GM12878 (cell line): Measurements from ENCODE around the gene DCTN2. TPM values are rescaled to one million over a fixed set of nuclear protein-coding genes. Genes with fewer than 3 reads are reported as not detected.

Source experiments
- ATAC-seq: fragments of 200-7000 bp; cut with Tn5 transposase; 3 replicates; pipeline ENCODE4 v1.9.1; 2020; ENCODE audit warnings: mild to moderate bottlenecking, moderate library complexity
- BruUV-seq: library from RNA; stranded (reverse); fragments of 400-500 nt; replicated peaks from 2 replicates; lab custom pipeline; 2021; lab: Mats Ljungman, UMichigan
- CTCF ChIA-PET: fragments of 300-600 bp; sonication (Branson Sonifier 250); formaldehyde crosslinking; extraction: SDS; loops from one replicate; lab custom pipeline; 2021; ENCODE audit warnings: inconsistent platforms; lab: Yijun Ruan, JAX
- POLR2A ChIA-PET: fragments of 350-600 bp; formaldehyde crosslinking; extraction: SDS; loops from one replicate; lab custom pipeline; 2021; ENCODE audit warnings: inconsistent platforms; lab: Charles Lee
- RAD21 ChIA-PET: fragments of 300-600 bp; sonication (Branson Sonifier 250); formaldehyde crosslinking; loops from one replicate; lab custom pipeline; 2023; ENCODE audit warnings: antibody characterized with exemption; ENCODE audit not compliant: unreplicated experiment; lab: Charles Lee
- SMC1A ChIA-PET: fragments of 300-600 bp; sonication (Branson Sonifier 250); formaldehyde crosslinking; loops from one replicate; lab custom pipeline; 2023; ENCODE audit not compliant: unreplicated experiment, uncharacterized antibody; lab: Charles Lee
- DNase-seq: peaks from one replicate; pipeline ENCODE4 v3.0.0-alpha.2; 2011; ENCODE audit warnings: low read depth, low spot score
- FAIRE-seq: peaks from 3 replicates; lab custom pipeline; 2011; peaks lifted over from hg19 to GRCh38; lab: Jason Lieb, UNC
- H2AFZ ChIP-seq: 2 replicates; pipeline ENCODE4 v1.6.0; 2011; ENCODE audit warnings: low read depth, low read length, control low read depth; ENCODE audit not compliant: control insufficient read depth
- H3K27ac ChIP-seq: 2 replicates; pipeline ENCODE4 v1.5.1; 2011; ENCODE audit warnings: control low read depth; ENCODE audit not compliant: control insufficient read depth, insufficient read depth
- H3K27me3 ChIP-seq, 2 experiments: replicated peaks in 1 of 2; 2 replicates each; pipeline versions ENCODE4 v1.6.0 to v1.6.1; 2011; ENCODE audit warnings: low read length in 1 of 2; ENCODE audit not compliant: control insufficient read depth in 2 of 2, insufficient read depth in 2 of 2
- H3K36me3 ChIP-seq, 2 experiments: 2 replicates each; pipeline ENCODE4 v1.5.1; 2011; ENCODE audit warnings: low read length in 1 of 2; ENCODE audit not compliant: control insufficient read depth in 2 of 2, insufficient read depth in 2 of 2
- H3K4me1 ChIP-seq: 2 replicates; pipeline ENCODE4 v1.6.1; 2011; ENCODE audit warnings: mild to moderate bottlenecking, low read length, moderate library complexity, mixed read lengths; ENCODE audit not compliant: control insufficient read depth, insufficient read depth
- H3K4me2 ChIP-seq: 2 replicates; pipeline ENCODE4 v1.6.0; 2011; ENCODE audit warnings: control low read depth; ENCODE audit not compliant: control insufficient read depth, insufficient read depth
- H3K4me3 ChIP-seq: fragments of 200-600 bp; sonication (generic); 2 replicates; pipeline ENCODE4 v1.5.1; 2016
- H3K79me2 ChIP-seq: 2 replicates; pipeline ENCODE4 v1.6.0; 2011; ENCODE audit warnings: low read length; ENCODE audit not compliant: control insufficient read depth, insufficient read depth
- H3K9ac ChIP-seq: 2 replicates; pipeline ENCODE4 v1.8.0; 2011; ENCODE audit warnings: low read length, control low read depth, mixed read lengths; ENCODE audit not compliant: control insufficient read depth, insufficient read depth
- H3K9me3 ChIP-seq: replicated peaks from 3 replicates; pipeline ENCODE4 v1.5.1; 2011; ENCODE audit warnings: mild to moderate bottlenecking, low read length; ENCODE audit not compliant: control insufficient read depth, insufficient read depth
- H4K20me1 ChIP-seq: 2 replicates; pipeline ENCODE4 v1.6.0; 2011; ENCODE audit not compliant: control insufficient read depth, insufficient read depth
- ATF3 ChIP-seq: IDR thresholded peaks from 2 replicates; pipeline ENCODE4 v1.6.1; 2011; ENCODE audit warnings: low read depth, mild to moderate bottlenecking, low read length, moderate library complexity, borderline replicate concordance; ENCODE audit errors: extremely low read depth
- BCL11A ChIP-seq: IDR thresholded peaks from 2 replicates; pipeline ENCODE4 v1.6.1; 2011; ENCODE audit warnings: low read depth, low read length
- CHD1 ChIP-seq: IDR thresholded peaks from 2 replicates; pipeline ENCODE4 v1.6.1; 2012; ENCODE audit warnings: low read depth, low read length, improper control_type of control experiment
- DPF2 ChIP-seq: fragments of 450-650 bp; IDR thresholded peaks from 2 replicates; pipeline ENCODE4 v1.6.1; 2017; ENCODE audit warnings: mild to moderate bottlenecking
- EGR1 ChIP-seq, 2 experiments: IDR thresholded peaks; 1 replicate in 1 of 2; 2 replicates in 1 of 2; pipeline ENCODE4 v1.6.1; 2011 to 2012; ENCODE audit warnings: low read depth in 2 of 2, low read length in 2 of 2, borderline replicate concordance in 1 of 2, mild to moderate bottlenecking in 1 of 2, moderate library complexity in 1 of 2
- FOXM1 ChIP-seq: IDR thresholded peaks from 2 replicates; pipeline ENCODE4 v1.6.1; 2012; ENCODE audit warnings: low read depth, mild to moderate bottlenecking, inconsistent platforms, low read length, moderate library complexity
- HDAC2 ChIP-seq: fragments of 200-600 bp; sonication (generic); IDR thresholded peaks from 2 replicates; pipeline ENCODE4 v1.6.1; 2017
- HDGF ChIP-seq: fragments of 450-650 bp; IDR thresholded peaks from 2 replicates; pipeline ENCODE4 v1.6.1; 2016; ENCODE audit warnings: antibody characterized with exemption
- KLF5 ChIP-seq: fragments of 450-650 bp; IDR thresholded peaks from 2 replicates; pipeline ENCODE4 v1.6.1; 2014; ENCODE audit warnings: mild to moderate bottlenecking; ENCODE audit not compliant: partially characterized antibody
- MLLT1 ChIP-seq: fragments of 450-650 bp; IDR thresholded peaks from 2 replicates; pipeline ENCODE4 v1.6.1; 2016; ENCODE audit warnings: mild to moderate bottlenecking
- NFYA ChIP-seq: IDR thresholded peaks from 2 replicates; pipeline ENCODE4 v1.6.1; 2011; ENCODE audit warnings: low read depth, mild to moderate bottlenecking, low read length, improper control_type of control experiment, borderline replicate concordance
- NR2C1 ChIP-seq: fragments of 450-650 bp; IDR thresholded peaks from 2 replicates; pipeline ENCODE4 v1.6.1; 2017; ENCODE audit warnings: antibody characterized with exemption, mild to moderate bottlenecking, moderate library complexity
- NR2F1 ChIP-seq: fragments of 450-650 bp; conservative IDR thresholded peaks from 2 replicates; pipeline ENCODE4 v1.6.1; 2017; ENCODE audit warnings: mild to moderate bottlenecking
- RAD51 ChIP-seq: fragments of 450-650 bp; IDR thresholded peaks from 2 replicates; pipeline ENCODE4 v1.6.1; 2016; ENCODE audit warnings: moderate library complexity, mild to moderate bottlenecking, inconsistent platforms
- RBBP5 ChIP-seq: fragments of 200-600 bp; sonication (generic); conservative IDR thresholded peaks from 2 replicates; pipeline ENCODE4 v1.6.1; 2016
- SKIL ChIP-seq: fragments of 450-650 bp; IDR thresholded peaks from 2 replicates; pipeline ENCODE4 v1.6.1; 2017; ENCODE audit warnings: mild to moderate bottlenecking, low read depth, inconsistent platforms; ENCODE audit not compliant: poor library complexity, severe bottlenecking
- STAT3 ChIP-seq: IDR thresholded peaks from 2 replicates; pipeline ENCODE4 v1.6.1; 2011; ENCODE audit warnings: low read depth, low read length, improper control_type of control experiment
- SUPT20H ChIP-seq: IDR thresholded peaks from 2 replicates; pipeline ENCODE4 v1.6.1; 2011; ENCODE audit warnings: low read depth, mild to moderate bottlenecking, low read length, moderate library complexity, borderline replicate concordance; ENCODE audit not compliant: control insufficient read depth
- TBL1XR1 ChIP-seq: IDR thresholded peaks from 2 replicates; pipeline ENCODE4 v1.6.1; 2012; ENCODE audit warnings: low read depth, low read length, improper control_type of control experiment
- WGBS: methylation state at CpG from one replicate; pipeline ENCODE4 v1.1.6; 2016; ENCODE audit warnings: low lambda C conversion rate; ENCODE audit not compliant: insufficient replicate concordance, insufficient coverage; ENCODE audit errors: missing lambda C conversion rate; 5-methylcytosine and 5-hydroxymethylcytosine counted together
- in situ Hi-C: fragments of 300-500 bp; cut with MboI; formaldehyde crosslinking; loops from 9 replicates; pipeline ENCODE4 v1.14.3; 2018; ENCODE audit warnings: mixed read lengths
- intact Hi-C: fragments of 100-400 bp; cut with micrococcal nuclease; formaldehyde crosslinking; loops from one replicate; pipeline ENCODE4 v1.14.2; 2022; ENCODE audit not compliant: unreplicated experiment
- polyA plus RNA-seq, 11 experiments: library from polyadenylated mRNA; depleted of rRNA in 4 of 11; unstranded in 6 of 11; stranded (reverse) in 5 of 11; fragments of >200 nt; fragmentation: Nextera tagmentation in 4 of 11; fragmentation: Illumina TruSeq in 1 of 11; extraction: Ambion mirVana in 4 of 11; extraction: Trizol in 1 of 11; gene quantifications; 1 replicate in 1 of 11; 2 replicates in 10 of 11; pipeline versions ENCODE4 v1.2.1 to v1.2.3, GENCODE V29; 2011 to 2016; ENCODE audit warnings: inconsistent platforms in 2 of 11, missing spikeins in 2 of 11, low read depth in 1 of 11
- total RNA-seq, 4 experiments: library from RNA; depleted of rRNA in 3 of 4; stranded (reverse); fragments of >200 nt in 3 of 4; fragmentation: Illumina TruSeq in 1 of 4; extraction: Trizol in 1 of 4; gene quantifications; 2 replicates each; pipeline versions ENCODE4 v1.2.1 to v1.2.3, GENCODE V29; 2013 to 2021
- TF ChIP-seq, protein P1 (sequence below): IDR thresholded peaks from 2 replicates; pipeline ENCODE4 v1.6.1; 2012; ENCODE audit warnings: low read depth, low read length, improper control_type of control experiment

DCTN2 gene
- total and polyA plus RNA-seq, 10 of the 15 experiments (the other 5 are each of a cell fraction or from before 2014, with no cell fraction given): 32.3 to 171 (median 100) TPM

GRCh38 chr12:57549203-57549908 is 2.4 kb upstream of the DCTN2 start:
- Histone ChIP-seq H4K20me1 (no peaks in the 10 kb centered on the region), H3K4me2 (peak overlapping the region; percentile 84), H2AFZ (peak overlapping the region; percentile 68), H3K4me3 (peak overlapping the region; percentile 73), H3K79me2 (peaks cover 19% of the 10 kb centered on the region), H3K9ac (no peak overlapping the region), H3K27me3 (peaks cover 0 to 1% of the 10 kb centered on the region in 2 experiments; a peak in 2 of 4 replicates), H3K9me3 (no peaks in the 10 kb centered on the region), H3K27ac (no peak overlapping the region), H3K4me1 (peaks cover 9% of the 10 kb centered on the region; the same call in 1 of the 2 replicates), H3K36me3 (no peaks in the 10 kb centered on the region)
- RAD21 ChIA-PET: interaction anchor here (1.0 kb wide), 1 partner anchor 26 kb away, joined by 3 read pairs; no protein-coding TSS in a partner anchor
- FAIRE-seq: no peak
- in situ Hi-C loops: no loop called here
- WGBS: 24% methylated on average over 10 of the region's 13 CpGs
- intact Hi-C loops: no loop called here
- peak; percentile 1; the same call in 2 of the 3 replicates for ATAC-seq
- CTCF ChIA-PET: no interaction called here
- SMC1A ChIA-PET: no interaction called here
- TF ChIP-seq BCL11A (no peak), KLF5 (no peak), CHD1 (no peak), EGR1 (IDR thresholded peaks at IDR 0.05; ENCODE audit: borderline replicate concordance in 1 of 2, low read depth in 2 of 2, low read length in 2 of 2) (no peak), NFYA (no peak), NR2C1 (no peak), FOXM1 (no peak), MLLT1 (no peak), SKIL (no peak), ATF3 (no peak), TBL1XR1 (no peak), DPF2 (no peak), RBBP5 (no peak), NR2F1 (no peak), STAT3 (no peak), HDAC2 (no peak), SUPT20H (no peak), HDGF (no peak), RAD51 (no peak)
- TF ChIP-seq, protein P1, sequence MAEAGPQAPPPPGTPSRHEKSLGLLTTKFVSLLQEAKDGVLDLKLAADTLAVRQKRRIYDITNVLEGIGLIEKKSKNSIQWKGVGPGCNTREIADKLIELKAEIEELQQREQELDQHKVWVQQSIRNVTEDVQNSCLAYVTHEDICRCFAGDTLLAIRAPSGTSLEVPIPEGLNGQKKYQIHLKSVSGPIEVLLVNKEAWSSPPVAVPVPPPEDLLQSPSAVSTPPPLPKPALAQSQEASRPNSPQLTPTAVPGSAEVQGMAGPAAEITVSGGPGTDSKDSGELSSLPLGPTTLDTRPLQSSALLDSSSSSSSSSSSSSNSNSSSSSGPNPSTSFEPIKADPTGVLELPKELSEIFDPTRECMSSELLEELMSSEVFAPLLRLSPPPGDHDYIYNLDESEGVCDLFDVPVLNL: no peak
- POLR2A ChIA-PET: no interaction called here
- no TSS peak for BruUV-seq
- DNase-seq: no peak
